Peyer's patch (tissue), 4 donors: ENCODE measurements around the gene DPP7.

Source experiments
- POLR2A ChIP-seq, 2 donors: fragments of 450-650 bp; IDR thresholded peaks; one replicate each; pipeline ENCODE4 v1.5.1; 2017; ENCODE audit warnings: antibody characterized with exemption in 2 of 2, mild to moderate bottlenecking in 2 of 2, moderate library complexity in 2 of 2
- TF ChIP-seq, protein P1 (sequence below), 6 experiments: fragments of 450-650 bp in 4 of 6; fragments of 200-600 bp in 2 of 6; sonication (generic) in 1 of 6; IDR thresholded peaks; one replicate each; pipeline ENCODE4 v1.5.1; 2017 to 2019; ENCODE audit warnings: antibody characterized with exemption in 6 of 6, mild to moderate bottlenecking in 3 of 6, moderate library complexity in 1 of 6

DNA sequence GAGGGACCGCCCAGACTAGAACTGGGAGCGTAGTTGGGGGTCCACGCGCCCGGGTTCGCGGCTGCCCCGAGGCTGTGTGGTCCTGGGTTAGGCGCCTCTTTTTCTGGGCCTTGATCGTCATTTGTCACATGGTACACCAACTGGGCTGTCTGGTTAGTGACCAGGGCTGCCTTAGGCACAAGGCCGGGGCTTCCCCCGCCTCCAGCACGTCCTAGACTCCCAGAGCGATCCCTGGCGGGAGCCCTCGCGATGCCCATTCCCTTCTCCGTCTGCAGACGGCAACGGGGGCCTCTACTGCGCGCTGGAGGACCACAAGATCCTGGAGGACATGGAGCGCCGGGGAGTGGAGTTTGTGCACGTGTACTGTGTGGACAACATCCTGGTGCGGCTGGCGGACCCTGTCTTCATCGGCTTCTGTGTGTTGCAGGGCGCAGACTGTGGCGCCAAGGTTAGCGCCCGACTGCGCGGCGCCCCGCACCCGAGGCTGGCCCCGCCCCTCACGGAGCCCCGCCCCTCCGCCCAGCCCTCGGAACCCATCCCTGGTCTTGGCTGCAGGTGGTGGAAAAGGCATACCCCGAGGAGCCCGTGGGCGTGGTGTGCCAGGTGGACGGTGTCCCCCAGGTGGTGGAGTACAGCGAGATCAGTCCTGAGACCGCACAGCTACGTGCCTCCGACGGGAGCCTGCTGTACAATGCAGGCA lies 35.7 kb downstream of the DPP7 start:
- TF ChIP-seq, protein P1, sequence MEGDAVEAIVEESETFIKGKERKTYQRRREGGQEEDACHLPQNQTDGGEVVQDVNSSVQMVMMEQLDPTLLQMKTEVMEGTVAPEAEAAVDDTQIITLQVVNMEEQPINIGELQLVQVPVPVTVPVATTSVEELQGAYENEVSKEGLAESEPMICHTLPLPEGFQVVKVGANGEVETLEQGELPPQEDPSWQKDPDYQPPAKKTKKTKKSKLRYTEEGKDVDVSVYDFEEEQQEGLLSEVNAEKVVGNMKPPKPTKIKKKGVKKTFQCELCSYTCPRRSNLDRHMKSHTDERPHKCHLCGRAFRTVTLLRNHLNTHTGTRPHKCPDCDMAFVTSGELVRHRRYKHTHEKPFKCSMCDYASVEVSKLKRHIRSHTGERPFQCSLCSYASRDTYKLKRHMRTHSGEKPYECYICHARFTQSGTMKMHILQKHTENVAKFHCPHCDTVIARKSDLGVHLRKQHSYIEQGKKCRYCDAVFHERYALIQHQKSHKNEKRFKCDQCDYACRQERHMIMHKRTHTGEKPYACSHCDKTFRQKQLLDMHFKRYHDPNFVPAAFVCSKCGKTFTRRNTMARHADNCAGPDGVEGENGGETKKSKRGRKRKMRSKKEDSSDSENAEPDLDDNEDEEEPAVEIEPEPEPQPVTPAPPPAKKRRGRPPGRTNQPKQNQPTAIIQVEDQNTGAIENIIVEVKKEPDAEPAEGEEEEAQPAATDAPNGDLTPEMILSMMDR (IDR thresholded peaks at IDR 0.05): no peak
- TF ChIP-seq POLR2A (IDR thresholded peaks at IDR 0.05): no peak
